HepG2 (cell line): Measurements from ENCODE around the gene XPNPEP1. TPM values are rescaled to one million over a fixed set of nuclear protein-coding genes. Genes with fewer than 3 reads are reported as not detected.
A peak's percentile ranks its signal among the peaks of the same experiment; 100 is the strongest.

Experiments used
- ATAD3A ChIP-seq: sonication (generic); formaldehyde crosslinking; IDR thresholded peaks from 2 replicates; pipeline ENCODE4 v1.4.0; 2020; ENCODE audit warnings: missing genetic modification reagents
- BCL6 ChIP-seq: IDR thresholded peaks from 2 replicates; pipeline ENCODE4 v1.6.1; 2016; ENCODE audit warnings: missing genetic modification reagents, missing compliant biosample characterization
- CEBPG ChIP-seq: IDR thresholded peaks from 2 replicates; pipeline ENCODE4 v1.6.1; 2016
- KMT2B ChIP-seq: IDR thresholded peaks from 2 replicates; pipeline ENCODE4 v1.6.1; 2016; ENCODE audit warnings: missing genetic modification reagents, missing compliant biosample characterization
- MED13 ChIP-seq: sonication (generic); formaldehyde crosslinking; IDR thresholded peaks from 2 replicates; pipeline ENCODE4 v1.5.0; 2020; ENCODE audit warnings: missing genetic modification reagents
- MEF2D ChIP-seq: sonication (generic); formaldehyde crosslinking; IDR thresholded peaks from 2 replicates; pipeline ENCODE4 v1.5.1; 2020; ENCODE audit warnings: mild to moderate bottlenecking, missing genetic modification reagents
- PITX1 ChIP-seq: sonication (generic); formaldehyde crosslinking; IDR thresholded peaks from 2 replicates; pipeline ENCODE4 v1.5.1; 2020; ENCODE audit warnings: mild to moderate bottlenecking, missing genetic modification reagents
- SATB2 ChIP-seq: sonication (generic); formaldehyde crosslinking; IDR thresholded peaks from 2 replicates; pipeline ENCODE4 v1.5.0; 2020; ENCODE audit warnings: missing genetic modification reagents
- SMAD1 ChIP-seq: sonication (generic); formaldehyde crosslinking; IDR thresholded peaks from 2 replicates; pipeline ENCODE4 v1.4.0; 2020; ENCODE audit warnings: missing genetic modification reagents, low read depth, mild to moderate bottlenecking, borderline replicate concordance
- ZNF276 ChIP-seq: sonication (generic); formaldehyde crosslinking; IDR thresholded peaks from 2 replicates; pipeline ENCODE4 v1.4.0; 2020; ENCODE audit warnings: mild to moderate bottlenecking, low read depth, missing genetic modification reagents
- ZNF343 ChIP-seq: sonication (generic); formaldehyde crosslinking; IDR thresholded peaks from 2 replicates; pipeline ENCODE4 v1.4.0; 2020; ENCODE audit warnings: mild to moderate bottlenecking, missing genetic modification reagents
- ZNF580 ChIP-seq: IDR thresholded peaks from 2 replicates; pipeline ENCODE4 v1.6.1; 2016; ENCODE audit warnings: low read depth, borderline replicate concordance
- ZNF646 ChIP-seq: sonication (generic); formaldehyde crosslinking; IDR thresholded peaks from 2 replicates; pipeline ENCODE4 v1.9.0; 2021; ENCODE audit warnings: mild to moderate bottlenecking, missing genetic modification reagents
- ZNF709 ChIP-seq: sonication (generic); formaldehyde crosslinking; IDR thresholded peaks from 2 replicates; pipeline ENCODE4 v1.5.0; 2020; ENCODE audit warnings: mild to moderate bottlenecking, missing genetic modification reagents
- polyA plus RNA-seq, 8 experiments: library from polyadenylated mRNA; depleted of rRNA in 3 of 8; stranded (reverse) in 7 of 8; unstranded in 1 of 8; fragments of >200 nt; fragmentation: Illumina TruSeq in 4 of 8; extraction: Trizol in 4 of 8; gene quantifications; 2 replicates each; pipeline versions ENCODE4 v1.2.1 to v1.2.3, GENCODE V29; 2011 to 2016; ENCODE audit warnings: low read depth in 4 of 8, missing spikeins in 1 of 8, mixed read lengths in 1 of 8; ENCODE audit not compliant: insufficient read depth in 1 of 8
- total RNA-seq, 5 experiments: library from RNA; depleted of rRNA; stranded (reverse); fragments of >200 nt; fragmentation: Illumina TruSeq; extraction: Trizol; gene quantifications; 2 replicates each; pipeline ENCODE4 v1.2.3, GENCODE V29; 2016; ENCODE audit warnings: low read depth in 1 of 5
- TF ChIP-seq, protein P1 (sequence below): sonication (generic); formaldehyde crosslinking; IDR thresholded peaks from 2 replicates; pipeline ENCODE4 v1.4.0; 2020; ENCODE audit warnings: missing genetic modification reagents, borderline replicate concordance

XPNPEP1 gene
- total and polyA plus RNA-seq, 2 of the 13 experiments (the other 11 are each of a cell fraction or from before 2014, with no cell fraction given) = 30.3 to 55.5 TPM

GRCh38 chr10:109922976-109923921, at the start of gene XPNPEP1 (continued):
- TF ChIP-seq SMAD1 (CRISPR knock-in tag) = 0 out of 2 replicates have a peak, but pooled peaks have one; percentile 45
- TF ChIP-seq BCL6 = no peak
- TF ChIP-seq MEF2D (CRISPR knock-in tag) = no peak
- TF ChIP-seq, protein P1, sequence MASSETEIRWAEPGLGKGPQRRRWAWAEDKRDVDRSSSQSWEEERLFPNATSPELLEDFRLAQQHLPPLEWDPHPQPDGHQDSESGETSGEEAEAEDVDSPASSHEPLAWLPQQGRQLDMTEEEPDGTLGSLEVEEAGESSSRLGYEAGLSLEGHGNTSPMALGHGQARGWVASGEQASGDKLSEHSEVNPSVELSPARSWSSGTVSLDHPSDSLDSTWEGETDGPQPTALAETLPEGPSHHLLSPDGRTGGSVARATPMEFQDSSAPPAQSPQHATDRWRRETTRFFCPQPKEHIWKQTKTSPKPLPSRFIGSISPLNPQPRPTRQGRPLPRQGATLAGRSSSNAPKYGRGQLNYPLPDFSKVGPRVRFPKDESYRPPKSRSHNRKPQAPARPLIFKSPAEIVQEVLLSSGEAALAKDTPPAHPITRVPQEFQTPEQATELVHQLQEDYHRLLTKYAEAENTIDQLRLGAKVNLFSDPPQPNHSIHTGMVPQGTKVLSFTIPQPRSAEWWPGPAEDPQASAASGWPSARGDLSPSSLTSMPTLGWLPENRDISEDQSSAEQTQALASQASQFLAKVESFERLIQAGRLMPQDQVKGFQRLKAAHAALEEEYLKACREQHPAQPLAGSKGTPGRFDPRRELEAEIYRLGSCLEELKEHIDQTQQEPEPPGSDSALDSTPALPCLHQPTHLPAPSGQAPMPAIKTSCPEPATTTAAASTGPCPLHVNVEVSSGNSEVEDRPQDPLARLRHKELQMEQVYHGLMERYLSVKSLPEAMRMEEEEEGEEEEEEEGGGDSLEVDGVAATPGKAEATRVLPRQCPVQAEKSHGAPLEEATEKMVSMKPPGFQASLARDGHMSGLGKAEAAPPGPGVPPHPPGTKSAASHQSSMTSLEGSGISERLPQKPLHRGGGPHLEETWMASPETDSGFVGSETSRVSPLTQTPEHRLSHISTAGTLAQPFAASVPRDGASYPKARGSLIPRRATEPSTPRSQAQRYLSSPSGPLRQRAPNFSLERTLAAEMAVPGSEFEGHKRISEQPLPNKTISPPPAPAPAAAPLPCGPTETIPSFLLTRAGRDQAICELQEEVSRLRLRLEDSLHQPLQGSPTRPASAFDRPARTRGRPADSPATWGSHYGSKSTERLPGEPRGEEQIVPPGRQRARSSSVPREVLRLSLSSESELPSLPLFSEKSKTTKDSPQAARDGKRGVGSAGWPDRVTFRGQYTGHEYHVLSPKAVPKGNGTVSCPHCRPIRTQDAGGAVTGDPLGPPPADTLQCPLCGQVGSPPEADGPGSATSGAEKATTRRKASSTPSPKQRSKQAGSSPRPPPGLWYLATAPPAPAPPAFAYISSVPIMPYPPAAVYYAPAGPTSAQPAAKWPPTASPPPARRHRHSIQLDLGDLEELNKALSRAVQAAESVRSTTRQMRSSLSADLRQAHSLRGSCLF (CRISPR knock-in tag) = 0 out of 2 replicates have a peak, but pooled peaks have one; percentile 46
- TF ChIP-seq ZNF343 (CRISPR knock-in tag) = no peak
- TF ChIP-seq ZNF709 = no peak; the same call in 1 of the 2 replicates
- peak; percentile 23; the same call in 1 of the 2 replicates for TF ChIP-seq KMT2B (CRISPR knock-in tag)
- no peak for TF ChIP-seq ZNF580 (CRISPR knock-in tag)
- no peak for TF ChIP-seq SATB2 (CRISPR knock-in tag)
- no peak for TF ChIP-seq ZNF646 (CRISPR knock-in tag)
- TF ChIP-seq MED13 = no peak
- no peak for TF ChIP-seq ATAD3A (CRISPR knock-in tag)
- TF ChIP-seq PITX1 (CRISPR knock-in tag) = no peak
- TF ChIP-seq CEBPG = no peak
- TF ChIP-seq ZNF276 = 0 out of 2 replicates have a peak, but pooled peaks have one; percentile 56
